ENCODE results near the gene TNFRSF1B.

The TNFRSF1B gene

DNA sequence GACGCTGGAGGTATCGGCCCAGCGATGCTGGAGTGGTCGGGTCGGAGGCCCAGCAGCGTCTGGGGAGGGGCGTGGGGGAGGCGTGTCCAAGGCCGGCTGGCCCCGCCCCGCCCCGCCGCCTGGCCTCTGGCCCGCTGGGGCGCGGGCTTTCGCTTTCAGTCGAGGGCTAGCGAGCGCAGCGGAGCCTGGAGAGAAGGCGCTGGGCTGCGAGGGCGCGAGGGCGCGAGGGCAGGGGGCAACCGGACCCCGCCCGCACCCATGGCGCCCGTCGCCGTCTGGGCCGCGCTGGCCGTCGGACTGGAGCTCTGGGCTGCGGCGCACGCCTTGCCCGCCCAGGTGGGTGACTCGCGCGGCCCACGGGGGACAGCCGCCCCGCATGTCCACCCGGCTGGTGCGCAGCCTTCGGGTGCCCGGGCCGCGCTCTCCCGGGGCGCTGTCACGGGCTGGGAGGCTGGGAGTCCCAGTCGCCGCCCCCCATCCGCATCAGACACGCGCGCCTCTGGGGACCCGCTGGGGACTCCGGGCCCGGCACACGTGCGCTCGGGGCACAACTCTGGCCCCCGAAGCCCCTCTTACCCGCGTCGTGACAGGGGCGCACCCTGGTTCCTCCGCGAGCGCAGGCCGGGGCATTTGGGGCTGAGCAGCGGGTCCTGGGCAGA, at the start of gene TNFRSF1B:
TSS of gene TNFRSF1B (plus strand) at position 158 of the 659 bp plus-strand sequence. CDS start at position 259, 101 bp downstream.
- DNase-seq, result peak; percentile 52

DNA sequence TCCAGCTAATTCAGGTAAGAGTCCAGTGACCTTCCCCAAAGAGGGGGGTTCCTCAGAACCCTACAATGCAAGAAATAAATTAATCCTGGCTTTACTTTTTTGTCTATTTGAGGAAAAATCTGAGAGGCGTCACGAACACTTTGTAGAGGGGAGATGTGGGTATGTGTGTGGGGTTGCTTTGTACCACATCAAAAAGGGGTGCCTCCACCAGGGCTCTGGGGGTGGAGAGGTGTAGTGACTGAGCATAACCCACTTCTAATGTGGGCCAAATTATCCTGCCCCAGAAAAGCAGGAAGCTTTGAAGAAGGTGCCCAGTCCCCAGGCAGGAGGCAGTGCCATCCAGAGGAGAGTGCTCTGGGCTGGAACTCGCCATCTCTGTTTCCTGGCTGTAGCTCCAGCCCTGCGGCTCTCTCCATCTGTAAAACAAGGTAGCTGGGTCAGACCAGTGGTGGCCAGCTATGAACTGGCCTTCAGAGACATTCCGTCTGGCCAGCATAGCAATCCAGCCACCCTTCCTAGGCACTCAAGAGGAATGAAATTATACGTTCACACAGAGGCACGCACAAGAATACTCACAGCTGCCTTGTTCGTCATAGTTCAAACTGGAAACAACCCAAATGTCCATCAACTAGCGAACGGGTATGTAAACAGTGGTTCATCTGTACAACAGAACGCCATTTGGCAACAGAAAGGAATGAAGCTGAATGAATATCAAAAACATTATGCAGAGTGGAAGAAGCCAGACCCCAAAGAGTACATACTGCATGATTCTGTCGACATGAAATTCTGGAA, 45.4 kb upstream of the TNFRSF1B start:
- DNase-seq, result no peak

DNA sequence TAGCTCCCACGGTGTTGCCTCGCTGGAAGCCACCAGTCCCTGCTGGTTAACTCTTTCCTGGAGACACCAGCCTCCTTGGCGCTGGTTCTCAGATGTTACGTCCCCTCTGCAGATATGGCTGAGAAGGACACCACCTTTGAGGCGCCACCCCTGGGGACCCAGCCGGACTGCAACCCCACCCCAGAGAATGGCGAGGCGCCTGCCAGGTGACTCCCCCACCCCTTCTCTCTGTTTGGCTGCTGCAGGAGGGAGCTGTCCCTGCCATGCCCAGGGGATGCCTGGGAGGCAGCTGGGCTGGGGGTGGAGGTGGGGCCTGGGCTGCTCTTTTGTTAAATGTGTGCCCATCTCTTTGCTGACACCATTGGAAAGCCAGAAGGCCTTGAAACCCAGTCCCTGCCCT, 43.6 kb upstream of the TNFRSF1B start:
- no peak for DNase-seq

DNA sequence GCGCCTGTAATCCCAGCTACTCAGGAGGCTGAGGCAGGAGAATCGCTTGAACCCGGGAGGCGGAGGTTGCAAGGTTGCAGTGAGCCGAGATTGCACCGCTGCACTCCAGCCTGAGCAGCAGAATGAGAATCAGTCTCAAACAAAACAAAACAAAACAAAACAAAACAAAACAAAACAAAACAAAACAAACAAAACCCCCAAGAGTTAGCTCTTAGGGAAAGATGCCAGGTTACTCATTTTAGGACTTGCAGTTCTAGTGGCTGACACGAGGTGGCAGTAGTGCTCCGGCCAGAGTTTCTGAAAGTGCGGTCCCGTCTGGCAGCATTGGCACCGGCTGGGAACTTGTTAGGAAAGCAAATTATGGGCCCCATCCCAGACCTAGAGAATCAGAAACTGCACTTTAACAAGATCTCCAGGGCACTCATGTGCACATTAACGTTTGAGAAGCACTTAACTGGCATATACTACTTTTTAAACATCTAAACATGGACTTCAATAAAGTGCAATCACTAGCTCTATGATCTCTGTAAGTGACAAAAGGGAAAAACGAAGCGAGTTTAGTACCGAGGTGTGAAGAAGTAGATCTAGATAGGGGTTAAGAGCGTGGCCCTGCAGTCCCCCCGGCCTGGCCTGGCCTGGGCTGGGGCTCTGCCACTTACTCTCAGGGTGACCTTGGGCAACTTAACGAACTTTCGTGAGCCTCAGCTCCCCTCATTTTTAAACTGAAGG, 41.9 kb upstream of the TNFRSF1B start:
- peak; percentile 72 for DNase-seq

DNA sequence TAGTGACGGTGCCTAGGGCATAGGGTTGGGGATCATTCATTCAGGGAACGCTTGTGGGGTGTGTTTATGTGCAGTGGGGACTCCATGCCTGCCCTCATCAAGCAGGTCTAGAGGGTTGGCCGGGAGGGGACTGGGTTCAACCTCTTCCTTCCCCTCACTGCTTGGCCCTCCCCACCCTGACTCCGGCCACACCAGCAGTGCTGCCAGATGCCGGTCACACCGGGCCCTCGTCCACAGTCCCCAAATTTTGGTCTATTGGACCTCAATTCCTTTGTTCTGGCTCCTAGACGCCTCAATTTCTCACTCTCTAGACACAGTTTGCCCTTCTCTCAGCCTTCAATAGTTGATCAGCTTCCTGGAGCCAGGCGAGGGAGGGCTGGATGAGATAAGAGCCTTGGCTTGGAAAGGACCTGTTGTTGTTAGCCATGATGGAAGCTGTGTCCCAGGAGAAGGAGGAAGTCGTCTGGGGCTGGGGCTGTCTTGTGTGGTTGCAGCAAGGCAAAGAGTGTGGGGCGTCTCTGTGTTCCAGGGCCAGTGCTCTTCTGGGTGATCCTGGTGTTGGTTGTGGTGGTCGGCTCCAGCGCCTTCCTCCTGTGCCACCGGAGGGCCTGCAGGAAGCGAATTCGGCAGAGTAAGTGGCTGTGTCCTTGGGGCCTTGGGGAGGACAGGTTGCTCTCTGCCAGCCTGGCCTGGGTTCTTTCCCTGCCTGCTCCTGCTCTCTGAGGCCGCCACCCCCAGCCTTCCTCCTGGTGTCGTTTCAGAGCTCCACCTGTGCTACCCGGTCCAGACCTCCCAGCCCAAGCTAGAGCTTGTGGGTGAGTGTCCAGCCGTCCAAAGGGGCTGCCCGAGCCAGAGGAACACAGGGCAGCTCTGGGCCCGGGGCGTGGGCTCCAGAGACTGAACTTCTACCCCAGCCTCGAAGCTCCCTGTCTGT, 41.1 kb upstream of the TNFRSF1B start:
- DNase-seq, result no peak

DNA sequence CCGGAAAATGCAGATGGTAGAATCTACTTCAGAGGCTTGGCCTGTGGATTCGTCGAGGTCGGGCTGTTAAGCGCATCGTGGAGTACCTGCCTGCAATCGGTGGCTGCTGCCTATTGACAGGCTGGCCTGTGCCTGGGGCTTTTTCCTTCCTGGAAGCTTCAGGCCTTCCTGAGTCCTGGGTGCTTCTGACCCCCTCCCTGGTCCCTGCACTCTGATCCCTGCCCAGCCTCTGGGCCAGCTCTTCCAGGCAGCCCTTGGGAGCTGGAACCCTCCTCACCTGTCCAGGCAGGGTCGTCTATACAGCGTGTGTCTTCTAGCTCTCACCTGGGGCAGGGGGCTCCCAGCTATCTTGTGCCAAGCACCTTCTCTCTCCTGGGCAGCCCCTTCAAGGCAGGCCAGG, 40.0 kb upstream of the TNFRSF1B start:
- DNase-seq, result no peak

DNA sequence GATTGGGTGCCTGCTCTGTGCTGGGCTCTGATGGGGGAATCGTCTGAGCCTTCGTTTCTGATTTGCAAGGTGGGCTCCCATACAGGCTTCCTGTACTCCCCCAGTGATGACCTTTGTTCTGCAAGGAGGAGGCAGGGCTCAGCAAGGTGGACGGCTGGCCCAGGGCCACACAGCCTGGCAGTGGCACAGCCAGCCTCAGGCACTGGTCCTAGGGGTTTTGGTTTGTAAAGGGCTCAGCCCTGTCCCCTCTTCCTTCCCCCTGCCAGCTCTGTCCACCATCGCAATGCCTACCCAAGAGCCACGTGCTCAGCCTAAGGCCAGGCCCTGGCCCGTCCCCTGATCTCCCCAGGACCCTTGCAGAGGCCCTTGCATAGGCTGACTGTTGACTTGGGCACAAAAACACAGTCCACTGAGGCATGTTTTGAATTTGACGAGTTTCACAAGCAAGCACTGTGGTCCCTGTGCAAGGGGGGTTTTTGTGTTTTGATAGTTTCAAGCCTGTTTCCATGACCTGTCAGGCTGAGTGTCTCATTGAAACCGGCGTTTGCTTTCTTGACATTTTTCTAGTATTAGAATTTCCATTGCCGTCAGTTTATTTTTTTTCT, 39.5 kb upstream of the TNFRSF1B start:
- DNase-seq, result no peak

DNA sequence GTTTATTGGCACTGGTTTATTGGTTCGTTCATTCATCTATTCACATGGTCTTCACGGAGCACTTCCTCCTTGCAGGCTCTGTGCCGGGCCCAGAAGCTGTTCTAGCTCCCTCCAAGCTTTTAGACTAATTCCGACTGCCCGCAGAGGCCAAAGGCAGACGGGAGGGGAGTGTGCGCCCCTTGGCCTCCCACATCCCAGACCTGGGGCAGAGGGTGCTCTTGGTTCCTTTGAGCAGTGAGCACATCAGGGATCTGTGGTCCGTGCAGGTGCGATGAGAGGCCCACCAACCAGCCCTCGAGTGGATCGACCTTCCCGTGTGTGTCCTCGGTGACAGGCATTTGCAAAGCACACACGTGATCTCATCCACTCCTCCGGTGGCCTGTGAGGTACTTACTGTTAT, 38.7 kb upstream of the TNFRSF1B start:
- DNase-seq, result no peak

DNA sequence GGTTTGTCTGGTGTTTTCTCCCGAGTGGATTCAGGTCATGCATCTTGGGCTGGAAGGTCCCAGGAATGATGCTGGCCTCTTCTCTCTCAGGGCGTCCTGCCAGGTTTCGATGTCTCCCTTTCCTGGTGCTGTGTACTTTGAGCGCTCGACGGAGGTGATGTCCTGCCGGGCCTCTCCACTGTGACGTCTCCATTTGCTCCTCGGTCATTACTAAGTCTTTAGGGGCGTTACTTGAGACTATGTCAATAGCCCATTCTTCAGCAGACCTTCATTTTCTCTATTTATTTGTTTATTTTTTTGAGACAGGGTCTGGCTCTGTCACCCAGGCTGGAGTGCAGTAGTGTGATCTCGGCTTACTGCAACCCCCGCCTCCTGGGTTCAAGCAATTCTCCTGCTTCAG, 37.2 kb upstream of the TNFRSF1B start:
- no peak for DNase-seq

DNA sequence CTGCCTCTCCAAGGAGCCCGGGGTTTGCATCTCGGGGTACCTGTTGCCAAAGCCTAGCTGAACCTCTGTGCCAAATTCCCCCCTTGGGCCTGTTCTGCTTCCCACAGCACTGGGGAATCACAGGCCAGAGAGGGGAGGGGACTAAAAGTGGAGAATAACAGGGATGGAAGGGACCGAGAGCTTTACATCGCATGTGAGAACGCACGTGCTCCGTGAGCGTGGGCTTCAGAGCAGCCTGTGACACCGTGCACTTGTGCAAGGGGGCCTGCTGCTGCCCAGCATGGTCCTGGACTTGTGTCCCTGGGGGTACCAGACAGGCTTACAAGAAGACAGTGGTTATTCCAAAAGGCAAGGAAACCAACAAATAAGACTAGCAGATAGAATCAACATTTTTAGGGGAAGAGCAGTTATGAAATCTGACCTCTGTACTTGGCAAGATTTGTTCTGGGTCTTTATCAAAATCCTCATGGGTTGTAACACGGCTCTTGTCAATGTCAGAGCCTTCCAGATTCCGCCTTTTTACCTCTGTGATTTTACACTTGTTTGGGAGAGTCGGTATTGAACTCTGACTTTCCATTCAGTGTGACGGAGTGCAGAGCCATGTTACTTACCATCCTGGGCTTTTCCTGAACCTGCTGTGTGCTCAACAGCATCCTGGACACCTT, 36.2 kb upstream of the TNFRSF1B start:
- DNase-seq, result no peak

DNA sequence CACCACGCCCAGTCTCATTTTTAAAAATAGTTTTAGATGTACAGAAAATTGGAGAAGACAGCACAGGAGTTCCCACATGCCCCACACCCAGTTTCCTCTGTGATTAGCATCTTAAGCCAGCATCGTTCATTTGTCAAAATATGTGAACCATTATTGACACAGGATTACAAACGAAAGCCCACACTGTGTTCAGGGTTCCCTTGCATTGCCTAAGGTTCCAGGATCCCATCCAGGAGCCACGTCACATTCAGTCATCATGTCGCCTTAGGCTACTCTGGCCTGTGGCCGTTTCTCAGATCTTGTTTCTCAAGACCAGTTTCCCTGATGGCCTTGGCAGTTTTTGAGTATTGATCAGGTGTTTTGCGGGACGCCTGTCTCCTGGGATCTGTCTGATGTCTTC, 34.7 kb upstream of the TNFRSF1B start:
- no peak for DNase-seq

DNA sequence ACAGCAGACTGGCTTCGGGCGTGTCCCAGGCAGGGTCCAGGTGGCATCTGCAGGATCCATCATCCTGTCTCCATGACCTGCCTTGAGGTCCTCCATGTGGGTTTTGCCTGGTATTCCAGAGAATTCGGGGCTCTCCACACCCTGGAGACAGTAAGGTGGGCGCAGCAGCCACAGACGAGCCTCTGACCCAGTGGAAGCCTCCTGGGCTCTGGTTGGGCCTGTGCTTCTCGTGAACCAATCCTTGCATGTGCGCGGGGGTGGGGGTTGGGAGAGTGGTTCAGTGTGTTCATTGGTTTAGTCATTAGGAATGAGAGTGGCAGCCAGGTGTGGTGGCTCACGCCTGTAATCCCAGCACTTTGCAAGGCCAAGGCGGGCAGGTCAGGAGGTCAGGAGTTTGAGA, 32.1 kb upstream of the TNFRSF1B start:
- no peak for DNase-seq

DNA sequence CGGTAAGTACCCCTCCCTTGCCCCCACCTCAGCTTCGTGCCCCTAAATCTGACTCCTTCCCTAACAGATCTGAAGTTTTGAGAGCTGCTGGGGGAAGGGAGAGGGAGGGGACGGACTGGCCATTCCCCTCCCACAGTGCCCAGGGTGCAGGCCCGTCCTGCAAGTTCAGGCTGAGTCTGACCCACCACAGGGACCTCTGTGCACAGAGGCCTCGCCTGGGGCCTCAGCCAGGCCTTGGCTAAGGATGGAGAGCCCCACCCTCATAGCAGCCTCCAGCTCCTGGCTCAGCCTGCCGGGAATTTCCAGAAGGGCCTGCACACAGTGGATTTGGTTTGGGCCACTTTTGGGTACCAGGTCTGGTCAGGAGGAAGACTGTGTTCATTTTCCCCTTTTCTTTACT, 31.2 kb upstream of the TNFRSF1B start:
- no peak for DNase-seq

DNA sequence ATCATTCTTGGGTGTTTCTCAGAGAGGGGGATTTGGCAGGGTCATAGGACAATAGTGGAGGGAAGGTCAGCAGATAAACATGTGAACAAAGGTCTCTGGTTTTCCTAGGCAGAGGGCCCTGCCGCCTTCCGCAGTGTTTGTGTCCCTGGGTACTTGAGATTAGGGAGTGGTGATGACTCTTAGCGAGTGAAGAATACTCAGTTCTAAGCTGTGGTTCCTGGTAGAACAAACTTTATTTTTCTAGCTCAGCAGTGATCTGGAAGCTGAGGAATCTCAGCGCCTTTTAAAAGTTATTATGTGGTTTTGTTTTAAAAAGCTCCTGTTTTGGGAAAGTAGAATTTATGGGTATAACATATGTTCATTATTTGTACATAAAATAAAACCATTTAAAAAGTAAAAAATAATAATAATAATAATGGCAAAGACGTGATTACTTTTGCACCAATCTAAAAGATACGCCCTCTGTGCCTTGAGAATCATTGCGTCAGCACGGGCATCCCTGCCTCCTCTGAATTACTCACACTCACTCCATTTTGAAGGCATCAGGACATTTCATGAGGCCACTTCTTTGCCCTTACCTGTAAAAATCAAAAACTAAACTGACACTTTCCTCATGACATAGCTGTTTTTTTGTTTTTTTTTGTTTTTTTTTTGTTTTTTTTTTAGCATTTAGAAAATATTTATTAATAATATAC, 29.7 kb upstream of the TNFRSF1B start:
- no peak for DNase-seq

DNA sequence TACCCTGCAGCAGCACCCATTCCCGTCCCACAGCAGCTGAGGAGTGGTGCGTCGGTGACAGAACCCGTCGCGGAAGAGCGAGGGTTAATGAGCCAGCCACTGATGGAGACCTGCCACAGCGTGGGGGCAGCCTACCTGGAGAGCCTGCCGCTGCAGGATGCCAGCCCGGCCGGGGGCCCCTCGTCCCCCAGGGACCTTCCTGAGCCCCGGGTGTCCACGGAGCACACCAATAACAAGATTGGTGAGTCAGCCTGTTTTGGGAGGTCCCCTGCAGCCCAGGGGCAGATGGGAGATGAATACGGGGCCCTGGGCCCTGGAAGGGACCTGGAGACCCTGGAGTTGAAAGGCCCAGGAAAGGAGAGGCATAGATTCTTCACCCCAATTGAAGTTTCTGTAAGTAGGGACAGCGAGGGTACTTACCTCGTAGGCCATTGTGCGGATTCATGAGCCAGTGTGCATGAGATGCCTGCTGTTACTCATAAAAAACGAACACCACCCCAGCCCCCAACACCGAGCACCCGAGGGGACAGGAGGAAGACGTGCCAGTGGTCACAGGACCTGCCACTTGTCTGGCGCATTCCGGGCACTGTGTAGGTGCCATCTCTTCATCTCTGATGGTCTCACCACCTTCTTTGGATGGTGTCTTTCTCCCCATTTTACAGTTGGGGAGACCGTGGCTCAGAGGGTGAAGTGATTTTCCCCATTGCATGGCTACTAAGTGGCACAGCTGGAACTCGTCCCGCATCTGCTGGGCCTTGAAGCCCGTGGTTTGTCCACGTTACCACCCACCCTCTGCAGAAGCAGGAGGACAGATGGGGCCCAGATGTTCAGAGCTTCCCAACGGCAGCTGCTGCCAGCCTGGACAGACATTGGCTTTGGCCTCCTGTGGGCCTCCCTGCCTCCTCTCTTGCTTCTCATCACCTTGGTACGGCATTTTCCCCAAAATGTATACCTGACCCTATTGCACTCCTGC, 28.3 kb upstream of the TNFRSF1B start:
- DNase-seq, result no peak

DNA sequence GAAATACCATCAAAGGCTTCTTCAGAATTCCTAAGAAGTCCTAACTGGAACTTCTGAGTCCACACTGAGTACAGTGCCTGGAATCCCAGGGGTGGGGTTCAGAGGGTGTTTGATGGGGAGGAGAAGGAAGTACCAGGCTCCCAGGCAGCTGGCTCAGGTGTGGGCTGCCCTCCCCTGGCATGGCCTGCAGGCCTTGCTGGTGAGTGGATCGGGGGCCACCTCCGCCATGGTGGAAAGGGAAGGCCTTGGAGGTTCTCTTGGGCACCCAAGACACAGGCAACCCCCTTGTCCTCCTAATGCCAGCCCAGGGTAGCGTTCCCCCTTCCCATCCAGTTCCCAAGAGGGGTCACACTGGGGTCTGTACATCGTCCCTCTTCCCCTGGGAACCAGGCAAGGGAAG, 26.8 kb upstream of the TNFRSF1B start:
- DNase-seq, result no peak

DNA sequence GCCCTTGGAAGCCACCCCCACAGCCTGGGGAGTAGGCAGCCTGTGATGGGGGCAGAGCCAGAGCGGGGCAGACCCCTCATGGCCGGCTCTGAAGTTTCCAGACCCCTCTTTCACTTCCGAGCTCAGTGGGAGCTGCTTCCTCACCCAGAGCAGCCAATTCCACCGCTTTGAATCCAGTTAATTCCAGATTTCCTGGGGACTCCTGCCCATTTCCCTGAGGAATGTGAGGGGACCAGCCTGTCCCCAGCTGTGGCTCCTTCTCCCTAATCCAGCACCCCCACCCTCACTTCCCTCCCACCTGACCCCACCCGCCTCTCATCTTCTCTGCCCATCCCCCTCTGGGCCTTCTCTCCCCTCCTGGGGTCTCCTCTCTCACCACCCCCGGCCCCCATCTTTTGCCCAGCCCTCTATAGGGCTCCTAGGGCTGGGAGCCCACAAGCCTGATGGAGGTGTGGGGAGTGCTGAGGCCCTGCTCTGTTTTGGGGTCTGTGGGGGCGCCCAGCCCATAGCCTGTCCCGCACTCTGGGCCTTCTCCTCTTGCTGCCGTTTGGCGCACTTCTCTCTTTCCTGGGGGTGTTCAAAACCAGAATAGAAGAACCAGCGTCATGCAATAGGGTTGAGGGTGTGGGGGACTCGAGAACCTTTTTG, 26.2 kb upstream of the TNFRSF1B start:
- DNase-seq, result no peak

DNA sequence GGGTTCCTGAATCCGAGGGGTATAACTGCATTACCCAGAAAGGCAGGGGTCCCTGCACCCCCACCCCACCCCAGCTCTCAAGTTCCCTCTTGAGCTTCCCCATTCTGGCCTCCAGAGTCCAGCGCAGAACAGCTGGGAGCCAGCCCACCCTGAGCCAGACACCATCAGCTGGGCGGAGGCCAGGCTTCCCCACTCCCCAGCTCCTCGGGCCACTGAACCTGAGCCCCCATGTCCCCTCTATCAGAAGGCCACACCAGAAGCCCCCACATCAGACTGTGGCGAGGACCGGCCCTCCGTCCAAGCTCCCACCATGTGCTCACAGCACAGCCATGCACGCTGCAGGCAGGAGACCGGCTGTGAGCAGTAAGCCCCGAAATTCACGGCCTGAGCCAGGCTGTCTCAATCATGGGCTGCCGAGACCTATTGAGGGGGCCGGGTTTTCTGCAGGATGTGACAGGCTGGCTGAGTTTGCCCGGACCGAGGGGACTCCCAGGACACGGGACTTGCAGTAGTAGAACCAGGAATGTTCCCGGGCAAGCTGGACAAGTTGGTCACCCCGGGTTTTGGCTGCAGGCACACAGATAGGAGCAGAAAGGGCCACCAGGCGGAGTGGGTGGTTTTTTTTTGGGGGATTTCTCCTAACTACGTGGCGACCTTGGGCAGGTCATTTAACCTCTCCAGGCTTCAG, 25.5 kb upstream of the TNFRSF1B start:
- DNase-seq, result no peak

All from NCI-H82 (cell line).